Mesodermal cell (in vitro differentiated cells): ENCODE results near the gene EVX1.

Experiments
- H3K27ac ChIP-seq: 2 replicates; pipeline ENCODE4 v1.7.0; 2013; ENCODE audit warnings: mild to moderate bottlenecking, low read depth, low read length, moderate library complexity; ENCODE audit not compliant: severe bottlenecking
- H3K36me3 ChIP-seq: 2 replicates; pipeline ENCODE4 v1.7.1; 2013; ENCODE audit warnings: mild to moderate bottlenecking, low read length, moderate library complexity; ENCODE audit not compliant: control insufficient read depth, insufficient read depth
- H3K4me1 ChIP-seq: one replicate; pipeline ENCODE4 v1.7.1; 2013; ENCODE audit warnings: mild to moderate bottlenecking, low read length; ENCODE audit not compliant: insufficient read depth, control insufficient read depth, poor library complexity, severe bottlenecking
- H3K4me3 ChIP-seq: 2 replicates; pipeline ENCODE4 v1.7.0; 2013; ENCODE audit warnings: low read length, control low read depth, mild to moderate bottlenecking; ENCODE audit not compliant: insufficient read depth, poor library complexity, severe bottlenecking; ENCODE audit errors: extremely low read depth
- H3K9me3 ChIP-seq: 2 replicates; pipeline ENCODE4 v1.7.1; 2013; ENCODE audit warnings: mild to moderate bottlenecking, low read length, moderate library complexity; ENCODE audit not compliant: control insufficient read depth
- WGBS, 2 experiments: methylation state at CpG; one replicate each; pipeline ENCODE4 v1.1.5; 2013; ENCODE audit warnings: missing lambda C conversion rate in 2 of 2; ENCODE audit not compliant: insufficient coverage in 2 of 2; 5-methylcytosine and 5-hydroxymethylcytosine counted together

The EVX1 gene

GRCh38 chr7:27207348-27207985 lies 35.1 kb upstream of the EVX1 start:
- no peaks in the 10 kb centered on the region for H3K36me3 ChIP-seq
- no peaks in the 10 kb centered on the region for H3K9me3 ChIP-seq
- 12 to 13% methylated on average over 3 of the region's 7 CpGs for WGBS, 2 experiments
- H3K27ac ChIP-seq, result no peak overlapping the region
- H3K4me3 ChIP-seq, result no peak overlapping the region
- H3K4me1 ChIP-seq, result no peaks in the 10 kb centered on the region

DNA sequence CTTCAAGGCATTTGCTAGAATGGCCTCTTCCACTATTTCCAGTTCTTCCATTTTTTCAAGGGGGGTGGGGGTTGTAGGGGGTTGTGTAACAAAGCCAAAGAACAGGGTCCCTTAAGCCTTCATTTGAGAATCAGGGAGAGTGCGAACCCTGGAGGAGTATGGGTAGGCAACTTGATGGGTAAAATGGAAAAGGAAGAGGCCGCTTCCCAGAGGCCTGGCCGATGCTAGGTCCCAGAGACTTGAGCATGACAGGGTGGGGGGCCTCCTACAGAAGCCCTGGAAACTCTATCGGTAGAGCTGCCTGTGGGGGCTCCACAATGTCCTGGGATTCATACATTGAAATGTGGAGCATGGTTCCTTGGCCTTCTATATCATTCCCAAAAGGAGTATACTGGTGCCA lies 33.6 kb upstream of the EVX1 start:
- Histone ChIP-seq H3K4me3 (no peak overlapping the region), H3K27ac (no peak overlapping the region), H3K4me1 (peaks cover 4% of the 10 kb centered on the region), H3K36me3 (no peaks in the 10 kb centered on the region), H3K9me3 (no peaks in the 10 kb centered on the region)
- WGBS, 2 experiments, result 65 to 70% methylated on average over 4 of the region's 4 CpGs

DNA sequence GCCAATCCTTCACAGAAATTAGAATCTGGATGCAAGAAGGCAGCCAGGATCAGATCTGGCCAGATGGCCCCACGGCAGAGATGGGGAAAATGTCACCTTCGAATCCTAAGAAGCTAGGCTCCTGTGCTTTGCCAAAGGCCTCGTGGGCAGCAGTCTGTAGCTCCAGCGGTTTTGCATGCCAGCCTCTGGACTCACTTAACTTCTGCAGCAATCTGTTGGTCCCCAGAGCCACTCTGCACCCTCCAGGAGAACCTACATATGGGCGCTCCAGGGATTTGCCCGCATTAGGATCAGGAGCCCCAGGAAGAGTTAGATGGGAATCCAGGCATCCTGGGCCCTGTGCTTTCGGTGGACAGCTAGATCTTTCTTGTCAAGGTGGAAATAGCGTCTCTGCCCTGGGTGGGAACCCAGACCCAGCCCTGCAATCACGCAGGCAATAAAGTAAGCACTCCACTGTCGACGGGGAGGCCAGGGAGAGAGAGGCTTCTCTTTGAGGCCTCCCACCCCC lies 32.6 kb upstream of the EVX1 start:
- WGBS, 2 experiments, result 58 to 66% methylated on average over 9 to 11 of the region's 11 CpGs
- Histone ChIP-seq H3K9me3 (no peaks in the 10 kb centered on the region), H3K36me3 (no peaks in the 10 kb centered on the region), H3K4me3 (no peak overlapping the region), H3K27ac (no peak overlapping the region), H3K4me1 (peaks cover 9% of the 10 kb centered on the region)

DNA sequence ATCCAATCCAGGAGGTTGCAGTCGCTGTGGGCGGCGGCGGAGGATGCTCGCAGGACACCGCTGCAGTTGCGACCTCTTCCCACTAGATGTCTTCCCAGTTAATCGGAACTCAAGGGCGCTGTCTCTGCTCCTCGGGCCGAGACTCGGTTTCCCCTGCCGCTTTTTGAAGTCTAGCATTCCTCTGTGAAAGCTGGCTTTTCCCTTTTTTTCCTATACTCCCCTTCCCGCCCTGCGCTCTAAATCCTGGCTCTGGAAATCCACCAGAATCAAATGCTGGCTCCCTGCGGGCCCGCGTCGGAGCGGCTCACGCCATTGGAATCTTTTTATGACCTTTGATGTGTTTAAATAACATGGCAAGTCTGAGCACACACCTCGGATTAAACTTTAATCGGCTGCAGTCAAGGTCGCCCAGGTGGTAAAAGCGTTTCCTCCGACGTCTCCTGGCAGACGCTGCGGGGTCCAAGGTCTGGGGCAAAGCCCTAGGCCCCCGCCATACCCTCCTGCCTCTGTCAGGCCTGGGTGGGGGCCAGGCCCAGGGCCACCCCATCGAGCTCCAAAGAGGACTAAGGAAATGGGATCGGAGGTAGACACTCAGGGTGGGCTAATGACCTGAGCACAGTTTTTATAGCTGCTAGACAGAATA lies 32.0 kb upstream of the EVX1 start:
- Histone ChIP-seq H3K27ac (no peak overlapping the region), H3K4me1 (peaks cover 9% of the 10 kb centered on the region), H3K4me3 (no peak overlapping the region)

DNA sequence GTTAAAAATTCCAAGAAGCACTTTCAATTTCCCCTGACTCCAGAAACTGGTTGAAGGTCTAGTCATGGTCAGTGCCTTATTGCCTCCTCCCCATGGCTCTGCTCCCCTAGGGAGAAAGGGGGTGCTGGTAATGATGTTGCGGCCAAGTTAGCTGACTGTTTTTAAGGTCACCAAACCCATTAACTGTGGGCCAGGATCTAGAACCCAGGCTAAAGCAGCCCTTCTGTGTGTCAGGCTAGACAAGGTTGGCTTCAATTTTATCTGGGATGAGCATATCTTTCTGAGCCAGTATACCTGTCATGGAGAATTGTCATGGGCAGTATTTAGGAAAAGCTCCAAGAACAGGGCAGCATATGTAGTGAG lies 31.5 kb upstream of the EVX1 start:
- no peak overlapping the region for H3K4me3 ChIP-seq
- WGBS, 2 experiments, result 80% methylated on average over 1 of the region's 1 CpG; no CpG with 5 or more reads in 1 of the 2 experiments
- H3K27ac ChIP-seq, result no peak overlapping the region
- H3K9me3 ChIP-seq, result no peaks in the 10 kb centered on the region
- peaks cover 9% of the 10 kb centered on the region for H3K4me1 ChIP-seq
- no peaks in the 10 kb centered on the region for H3K36me3 ChIP-seq

More for the DNA sequence above, 32.0 kb upstream of the EVX1 start:
- Histone ChIP-seq H3K36me3 (no peaks in the 10 kb centered on the region), H3K9me3 (no peaks in the 10 kb centered on the region)
- 18 to 23% methylated on average over 26 of the region's 32 CpGs for WGBS, 2 experiments

DNA sequence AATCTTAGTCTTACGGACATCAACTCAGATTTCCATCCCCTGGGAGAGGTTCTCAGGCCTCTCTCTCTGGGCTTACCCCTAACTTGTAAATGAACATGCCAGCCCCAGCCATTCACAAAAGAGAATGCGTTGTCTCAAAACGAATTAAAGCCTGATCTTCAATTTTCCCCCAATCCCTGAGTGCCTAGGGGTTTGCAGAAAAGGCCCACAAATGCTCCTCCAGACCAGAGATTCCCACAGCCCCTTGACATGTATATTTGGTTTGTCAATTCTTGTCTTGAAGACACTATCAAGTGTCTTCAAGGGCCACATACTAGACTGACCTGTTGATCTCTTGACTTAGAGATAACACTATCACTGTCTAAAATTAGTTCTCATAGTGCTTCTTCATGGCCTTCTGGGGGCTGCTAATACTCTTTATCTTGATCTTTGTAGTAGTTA lies 30.8 kb upstream of the EVX1 start:
- WGBS, 2 experiments, result 51 to 55% methylated on average over 3 of the region's 3 CpGs
- H3K9me3 ChIP-seq, result no peaks in the 10 kb centered on the region
- H3K4me1 ChIP-seq, result peaks cover 9% of the 10 kb centered on the region
- H3K4me3 ChIP-seq, result no peak overlapping the region
- no peak overlapping the region for H3K27ac ChIP-seq
- H3K36me3 ChIP-seq, result no peaks in the 10 kb centered on the region

DNA sequence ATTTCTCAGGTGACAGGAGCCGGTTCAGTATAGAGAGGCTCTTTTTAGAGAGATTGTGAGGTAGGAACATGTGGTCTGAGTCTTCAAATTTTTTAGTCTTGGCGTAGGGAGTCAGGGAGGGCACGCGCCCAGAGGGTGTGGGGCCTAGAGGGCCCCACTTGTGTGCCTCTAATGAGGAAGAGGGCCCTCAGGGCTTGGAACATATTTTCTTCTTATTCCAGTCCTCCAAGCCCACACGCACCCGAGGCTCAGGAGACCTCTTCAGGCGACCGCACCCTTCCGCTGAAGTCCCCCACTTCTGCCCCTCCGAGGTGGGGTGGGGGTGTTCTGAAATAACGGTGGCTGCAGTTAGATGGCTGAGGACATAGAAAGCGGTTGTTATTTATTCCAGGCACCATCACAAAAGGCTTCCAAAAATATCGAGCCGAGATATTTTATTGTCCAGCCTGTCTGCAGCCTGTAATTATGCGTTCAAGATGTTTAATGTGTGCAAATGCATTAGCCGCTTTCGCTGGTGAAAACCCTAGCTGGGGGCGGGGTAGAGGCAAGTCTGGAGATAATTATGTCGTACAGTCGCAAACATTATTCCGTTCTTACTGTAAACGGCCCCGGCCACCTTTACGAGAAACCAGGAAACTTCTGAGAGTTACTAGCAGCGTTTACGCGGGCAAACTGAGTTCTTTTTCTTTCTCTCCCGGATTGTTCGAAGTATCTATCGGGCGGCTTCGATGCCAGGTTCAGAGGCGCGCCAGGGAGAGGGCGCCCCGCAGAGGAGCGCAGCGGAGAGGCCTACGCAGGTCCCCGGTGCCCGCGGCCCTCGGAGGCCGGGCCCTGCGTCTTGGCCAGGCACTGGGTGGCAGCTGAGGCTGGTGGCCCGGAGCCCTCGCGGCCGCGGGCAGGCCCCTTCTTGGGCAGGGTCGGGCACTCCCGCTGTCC lies 29.8 kb upstream of the EVX1 start:
- 38 to 40% methylated on average over 41 to 44 of the region's 52 CpGs for WGBS, 2 experiments

GRCh38 chr7:27213433-27214238 lies 29.0 kb upstream of the EVX1 start:
- Histone ChIP-seq H3K4me3 (no peak overlapping the region), H3K36me3 (no peaks in the 10 kb centered on the region), H3K27ac (no peak overlapping the region), H3K4me1 (peaks cover 9% of the 10 kb centered on the region), H3K9me3 (no peaks in the 10 kb centered on the region)
- WGBS, 2 experiments, result 37 to 49% methylated on average over 42 to 44 of the region's 50 CpGs

More for the DNA sequence above, 29.8 kb upstream of the EVX1 start:
- no peaks in the 10 kb centered on the region for H3K9me3 ChIP-seq
- H3K4me3 ChIP-seq, result no peak overlapping the region
- H3K4me1 ChIP-seq, result peaks cover 9% of the 10 kb centered on the region
- H3K36me3 ChIP-seq, result no peaks in the 10 kb centered on the region
- H3K27ac ChIP-seq, result no peak overlapping the region

DNA sequence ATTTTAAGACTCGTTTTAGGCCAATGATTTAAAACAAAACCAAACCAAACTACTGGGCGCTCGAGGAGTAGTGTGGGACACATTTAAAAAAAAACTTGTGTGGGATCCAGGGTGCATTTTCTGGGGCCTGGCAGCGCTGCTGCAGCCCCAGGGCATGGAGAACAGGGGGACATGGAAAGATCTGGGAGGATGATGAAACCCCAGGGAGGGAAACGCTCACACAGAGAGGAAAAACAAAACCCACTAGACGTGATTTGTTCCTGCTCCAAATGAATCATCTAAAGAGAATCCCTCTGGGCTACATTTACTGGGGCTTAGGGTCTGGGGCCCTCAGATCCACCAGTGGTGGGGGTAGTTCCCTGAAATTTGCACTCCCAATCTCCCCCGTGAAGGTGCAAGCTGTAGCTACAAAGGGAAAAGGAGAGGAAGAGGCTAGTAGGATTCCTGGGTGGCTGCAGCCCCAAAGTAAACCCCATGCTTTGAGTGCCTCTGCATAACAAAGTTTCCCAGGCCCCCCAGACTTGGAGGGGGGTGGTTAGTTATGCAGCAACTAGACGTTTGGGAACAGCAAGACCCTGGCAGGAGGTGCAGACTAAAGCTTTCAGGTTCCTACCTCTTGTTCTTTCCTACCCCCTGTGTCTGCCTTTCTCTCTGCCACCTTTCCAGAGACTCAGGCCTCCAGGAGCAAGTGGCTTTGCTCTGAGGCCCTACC lies 28.2 kb upstream of the EVX1 start:
- H3K4me1 ChIP-seq, result peaks cover 9% of the 10 kb centered on the region
- H3K36me3 ChIP-seq, result no peaks in the 10 kb centered on the region
- no peak overlapping the region for H3K4me3 ChIP-seq
- WGBS, 2 experiments, result 30 to 43% methylated on average over 1 to 2 of the region's 8 CpGs
- H3K27ac ChIP-seq, result no peak overlapping the region
- no peaks in the 10 kb centered on the region for H3K9me3 ChIP-seq
